Body of pancreas (tissue), 4 donors: ENCODE data around the gene GPR18.
A peak's percentile ranks its signal among the peaks of the same experiment; 100 is the strongest.

Experiments
- CTCF ChIP-seq, 7 experiments: fragments of 450-650 bp in 4 of 7; fragments of 200-600 bp in 3 of 7; sonication (generic) in 3 of 7; IDR thresholded peaks; one replicate each; pipeline ENCODE4 v1.5.1; 2016 to 2019; ENCODE audit warnings: antibody characterized with exemption in 7 of 7
- POLR2A ChIP-seq, 3 donors: fragments of 450-650 bp; IDR thresholded peaks; one replicate each; pipeline ENCODE4 v1.6.1; 2016; ENCODE audit warnings: antibody characterized with exemption in 3 of 3, mild to moderate bottlenecking in 2 of 3

GRCh38 chr13:99270518-99270917 lies 12.3 kb upstream of the GPR18 start:
- peak in 1 of 3 donors; percentile 5 for TF ChIP-seq POLR2A (IDR thresholded peaks at IDR 0.05)
- no peak for TF ChIP-seq CTCF (IDR thresholded peaks at IDR 0.05)
